NCI-H345 (cell line): Measurements from ENCODE around the gene CYP2S1.
"Not testable (repeated sequence)": the region's sequence is repeated elsewhere in the genome, so short reads cannot be mapped to it uniquely, and the experiment has no call there.

Source experiments
- DNase-seq: peaks from one replicate; lab custom pipeline; 2025; lab: John Stamatoyannopoulos, UW

Gene CYP2S1, protein sequence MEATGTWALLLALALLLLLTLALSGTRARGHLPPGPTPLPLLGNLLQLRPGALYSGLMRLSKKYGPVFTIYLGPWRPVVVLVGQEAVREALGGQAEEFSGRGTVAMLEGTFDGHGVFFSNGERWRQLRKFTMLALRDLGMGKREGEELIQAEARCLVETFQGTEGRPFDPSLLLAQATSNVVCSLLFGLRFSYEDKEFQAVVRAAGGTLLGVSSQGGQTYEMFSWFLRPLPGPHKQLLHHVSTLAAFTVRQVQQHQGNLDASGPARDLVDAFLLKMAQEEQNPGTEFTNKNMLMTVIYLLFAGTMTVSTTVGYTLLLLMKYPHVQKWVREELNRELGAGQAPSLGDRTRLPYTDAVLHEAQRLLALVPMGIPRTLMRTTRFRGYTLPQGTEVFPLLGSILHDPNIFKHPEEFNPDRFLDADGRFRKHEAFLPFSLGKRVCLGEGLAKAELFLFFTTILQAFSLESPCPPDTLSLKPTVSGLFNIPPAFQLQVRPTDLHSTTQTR

GRCh38 chr19:41192574-41193429, at the start of gene CYP2S1:
Gene CYP2S1, plus strand, starts transcription at chr19:41193219. Its CDS starts 46 bp downstream, at chr19:41193265.
- DNase-seq = no peak

GRCh38 chr19:41144403-41144802, 48.6 kb upstream of the CYP2S1 start:
- DNase-seq = peak; percentile 48

DNA sequence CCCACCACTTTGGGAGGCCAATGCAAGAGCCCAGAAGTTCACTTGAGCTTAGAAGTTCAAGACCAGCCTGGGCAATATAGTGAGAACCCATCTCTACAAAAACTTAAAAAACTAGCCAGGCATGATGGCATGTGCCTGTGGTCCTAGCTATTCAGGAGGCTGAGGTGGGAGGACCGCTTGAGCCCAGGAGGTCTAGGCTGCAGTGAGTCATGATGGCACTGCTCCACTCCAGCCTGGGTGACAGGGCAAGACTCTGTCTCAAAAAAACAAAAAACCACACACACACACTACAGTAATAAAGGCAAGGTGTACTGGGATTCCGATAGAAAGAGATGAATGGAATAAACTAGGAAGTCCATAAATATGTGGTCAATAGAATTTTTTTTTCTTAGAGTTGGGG, 43.2 kb upstream of the CYP2S1 start:
- no peak for DNase-seq

DNA sequence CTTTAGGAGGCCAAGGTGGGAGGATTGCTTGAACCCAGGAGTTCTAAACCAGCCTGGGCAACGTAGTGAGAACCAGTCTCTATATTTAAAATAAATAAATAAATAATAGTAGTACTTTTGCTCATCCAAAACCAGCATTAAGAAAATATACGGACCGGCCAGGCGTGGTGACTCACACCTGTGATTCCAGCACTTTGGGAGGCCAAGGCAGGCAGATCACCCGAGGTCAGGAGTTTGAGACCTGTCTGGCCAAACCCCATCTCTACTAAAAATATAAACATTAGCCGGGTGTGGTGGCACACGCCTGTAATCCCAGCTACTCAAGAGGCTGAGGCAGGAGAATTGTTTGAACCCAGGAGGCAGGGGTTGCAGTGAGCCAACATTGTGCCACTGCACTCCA, 42.0 kb upstream of the CYP2S1 start:
- not testable (repeated sequence) for DNase-seq

- no peak for DNase-seq
These were observed 39.0 kb upstream of the CYP2S1 start for GRCh38 chr19:41154060-41154459.

- no peak for DNase-seq
These were observed 36.8 kb upstream of the CYP2S1 start for GRCh38 chr19:41156207-41156606.

GRCh38 chr19:41159881-41160280, 33.1 kb upstream of the CYP2S1 start:
- no peak for DNase-seq

- no peak for DNase-seq
These were observed 31.1 kb upstream of the CYP2S1 start for GRCh38 chr19:41161903-41162302.

DNA sequence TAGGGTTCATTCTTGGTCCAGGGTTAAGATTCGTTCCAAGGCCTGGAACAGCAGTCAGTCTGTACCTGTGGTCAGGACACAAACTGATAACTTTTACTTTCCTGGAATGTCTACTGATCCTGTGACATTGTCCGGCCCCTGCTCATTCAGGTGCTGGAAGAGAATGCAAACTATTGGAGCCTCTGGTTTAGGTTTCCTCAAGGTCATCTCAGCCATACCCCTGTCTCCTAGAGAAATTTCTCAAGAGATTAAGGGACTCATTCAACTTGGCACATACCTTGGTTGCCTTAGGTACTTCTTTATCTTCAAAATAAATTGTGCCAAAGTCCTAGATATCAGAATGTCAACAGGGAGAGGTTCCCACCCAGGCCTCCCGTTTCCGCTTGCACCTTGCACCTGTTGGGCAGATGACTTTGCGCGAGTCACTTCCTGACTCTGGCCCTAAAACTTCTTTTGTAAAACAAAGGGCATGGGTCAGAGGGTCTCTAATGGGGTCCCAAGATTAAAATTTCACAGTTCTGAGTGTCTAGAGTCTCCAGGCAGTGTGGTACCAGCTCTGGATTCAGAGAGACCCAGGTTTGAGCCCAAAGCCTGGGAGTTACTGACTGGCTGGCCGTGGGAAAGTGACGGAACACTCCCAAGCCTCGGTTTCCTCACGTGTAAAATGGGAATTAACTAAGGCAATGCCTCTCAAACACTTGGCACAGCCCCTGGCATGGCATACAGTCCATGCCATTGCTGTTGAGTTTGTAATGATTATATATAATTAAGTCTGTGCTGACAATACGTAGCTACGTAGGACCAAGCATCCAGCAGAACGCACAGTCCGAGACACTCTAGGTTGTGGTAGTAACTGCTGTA, 25.8 kb upstream of the CYP2S1 start:
- no peak for DNase-seq

- DNase-seq = no peak
These were observed 20.5 kb upstream of the CYP2S1 start for GRCh38 chr19:41172297-41173164.

- DNase-seq = no peak
These were observed 18.6 kb upstream of the CYP2S1 start for GRCh38 chr19:41174297-41174928.

- DNase-seq = no peak
These were observed 16.9 kb upstream of the CYP2S1 start for GRCh38 chr19:41175801-41176777.

DNA sequence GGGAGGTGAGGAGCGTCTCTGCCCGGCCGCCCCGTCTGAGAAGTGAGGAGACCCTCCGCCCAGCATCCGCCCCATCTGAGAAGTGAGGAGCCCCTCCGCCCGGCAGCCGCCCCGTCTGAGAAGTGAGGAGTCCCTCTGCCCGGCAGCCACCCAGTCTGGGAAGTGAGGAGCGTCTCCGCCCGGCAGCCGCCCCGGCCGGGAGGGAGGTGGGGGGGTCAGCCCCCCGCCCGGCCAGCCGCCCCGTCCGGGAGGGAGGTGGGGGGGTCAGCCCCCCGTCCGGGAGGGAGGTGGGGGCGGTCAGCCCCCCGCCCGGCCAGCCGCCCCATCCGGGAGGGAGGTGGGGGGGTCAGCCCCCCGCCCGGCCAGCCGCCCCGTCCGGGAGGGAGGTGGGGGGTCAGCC, 12.8 kb upstream of the CYP2S1 start:
- not testable (repeated sequence) for DNase-seq

DNA sequence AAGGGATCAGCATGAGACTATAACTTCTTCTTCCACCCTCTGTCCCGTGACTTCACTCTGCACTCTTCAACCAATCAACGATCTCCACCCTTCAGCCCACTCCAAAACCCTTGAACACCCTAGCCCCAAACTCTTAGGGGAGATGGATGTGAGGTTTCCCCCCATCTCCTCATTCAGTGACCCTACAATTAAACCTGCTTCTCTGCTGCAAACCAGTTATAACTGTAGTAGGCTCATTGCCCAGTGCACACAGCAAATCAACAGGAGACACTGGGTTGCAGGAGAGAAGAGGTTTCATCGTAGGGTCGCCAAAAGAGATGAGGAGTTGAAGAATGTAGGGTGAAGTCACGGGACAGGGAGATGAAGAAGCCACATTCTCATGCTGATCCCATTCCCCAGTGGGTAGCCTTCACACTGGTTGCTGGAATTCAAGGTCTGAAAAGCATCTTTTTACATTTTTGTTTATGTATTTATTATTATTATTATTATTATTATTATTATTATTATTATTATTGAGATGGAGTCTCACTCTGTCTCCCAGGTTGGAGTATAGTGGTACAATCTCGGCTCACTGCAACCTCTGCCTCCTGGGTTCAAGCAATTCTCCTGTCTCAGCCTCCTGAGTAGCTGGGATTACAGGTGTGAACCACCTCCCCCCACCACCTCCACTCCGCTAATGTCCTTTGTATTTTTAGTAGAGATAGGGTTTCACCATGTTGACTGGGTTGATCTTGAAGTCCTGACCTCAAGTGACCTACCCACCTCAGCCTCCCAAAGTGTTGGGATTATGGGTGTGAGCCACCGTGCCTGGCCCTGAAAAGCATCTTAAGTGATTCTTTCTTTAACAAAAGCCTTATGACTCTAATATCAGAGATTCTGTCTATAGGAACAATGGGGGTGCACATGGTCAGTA, 5.8 kb upstream of the CYP2S1 start:
- DNase-seq = no peak

GRCh38 chr19:41187884-41188279, 5.1 kb upstream of the CYP2S1 start:
- DNase-seq = no peak

GRCh38 chr19:41189425-41190065, 3.5 kb upstream of the CYP2S1 start:
- DNase-seq = no peak

DNA sequence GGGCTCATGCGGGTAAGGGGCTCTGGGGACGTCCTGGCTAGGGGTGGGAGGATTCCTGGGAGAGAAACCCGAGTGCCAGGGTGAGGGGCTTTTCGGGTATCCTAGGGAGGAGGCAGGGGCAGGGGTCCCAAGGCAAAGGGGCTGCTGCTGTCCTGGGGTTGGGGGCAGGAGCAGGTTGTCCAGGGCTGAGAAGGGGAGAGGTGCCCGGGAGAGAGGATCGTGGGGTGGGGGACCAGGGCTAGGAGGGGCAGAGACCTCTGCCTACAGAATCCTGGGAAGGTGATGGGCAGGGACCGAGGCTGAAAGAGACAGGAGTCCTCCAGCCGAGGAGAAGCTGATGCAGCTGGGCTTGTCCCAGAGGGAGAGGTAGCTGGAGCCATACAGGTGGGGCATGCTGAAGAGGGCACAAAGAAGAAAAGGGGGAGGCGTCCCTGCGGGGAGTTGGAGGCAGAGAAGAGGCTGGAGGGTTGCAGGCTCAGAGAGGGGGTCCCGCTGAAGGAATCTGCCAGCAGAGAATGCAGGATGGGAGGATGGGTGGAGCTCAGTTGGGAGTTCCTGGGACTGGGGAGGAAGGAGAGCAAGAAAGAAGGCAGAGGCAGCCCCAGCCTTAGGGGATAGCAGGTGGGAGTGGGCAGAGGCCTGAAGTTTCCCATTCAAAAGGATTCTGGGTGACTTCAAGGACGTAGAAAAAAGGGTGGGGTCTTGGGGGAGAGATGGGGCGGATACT, 574 bp downstream of the CYP2S1 start:
- DNase-seq = no peak
